ENCODE measurements around the gene GMDS. TPM values are rescaled to one million over a fixed set of nuclear protein-coding genes. Genes with fewer than 3 reads are reported as not detected.

Gene GMDS
- total RNA-seq, 6 experiments from 2014 or later: 13.2 to 18.0 (median 14.7) TPM

- DNase-seq: no peak
- peaks cover 30% of the 10 kb centered on the region for H3K4me1 Mint-ChIP-seq (ENCODE audit: low read depth)
- no peaks in the 10 kb centered on the region for H3K36me3 Mint-ChIP-seq (ENCODE audit: low read depth)
- H3K4me3 Mint-ChIP-seq: no peak overlapping the region
- no peaks in the 10 kb centered on the region; the same call in 1 of the 2 replicates for H3K27me3 Mint-ChIP-seq (ENCODE audit: insufficient read depth)
- no peaks in the 10 kb centered on the region for H3K9me3 Mint-ChIP-seq
- TF ChIP-seq, protein P1, sequence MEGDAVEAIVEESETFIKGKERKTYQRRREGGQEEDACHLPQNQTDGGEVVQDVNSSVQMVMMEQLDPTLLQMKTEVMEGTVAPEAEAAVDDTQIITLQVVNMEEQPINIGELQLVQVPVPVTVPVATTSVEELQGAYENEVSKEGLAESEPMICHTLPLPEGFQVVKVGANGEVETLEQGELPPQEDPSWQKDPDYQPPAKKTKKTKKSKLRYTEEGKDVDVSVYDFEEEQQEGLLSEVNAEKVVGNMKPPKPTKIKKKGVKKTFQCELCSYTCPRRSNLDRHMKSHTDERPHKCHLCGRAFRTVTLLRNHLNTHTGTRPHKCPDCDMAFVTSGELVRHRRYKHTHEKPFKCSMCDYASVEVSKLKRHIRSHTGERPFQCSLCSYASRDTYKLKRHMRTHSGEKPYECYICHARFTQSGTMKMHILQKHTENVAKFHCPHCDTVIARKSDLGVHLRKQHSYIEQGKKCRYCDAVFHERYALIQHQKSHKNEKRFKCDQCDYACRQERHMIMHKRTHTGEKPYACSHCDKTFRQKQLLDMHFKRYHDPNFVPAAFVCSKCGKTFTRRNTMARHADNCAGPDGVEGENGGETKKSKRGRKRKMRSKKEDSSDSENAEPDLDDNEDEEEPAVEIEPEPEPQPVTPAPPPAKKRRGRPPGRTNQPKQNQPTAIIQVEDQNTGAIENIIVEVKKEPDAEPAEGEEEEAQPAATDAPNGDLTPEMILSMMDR (IDR thresholded peaks at IDR 0.05): no peak
- no peak overlapping the region for H3K27ac Mint-ChIP-seq
Observed at GRCh38 chr6:2229742-2230141, 15.7 kb downstream of the GMDS start.

GRCh38 chr6:2229039-2229438 lies 16.4 kb downstream of the GMDS start:
- no peak for DNase-seq
- no peak overlapping the region for H3K27ac Mint-ChIP-seq
- H3K4me3 Mint-ChIP-seq: no peak overlapping the region
- no peaks in the 10 kb centered on the region for H3K36me3 Mint-ChIP-seq (ENCODE audit: low read depth)
- no peaks in the 10 kb centered on the region for H3K9me3 Mint-ChIP-seq
- peaks cover 30% of the 10 kb centered on the region for H3K4me1 Mint-ChIP-seq (ENCODE audit: low read depth)
- TF ChIP-seq, protein P1 (IDR thresholded peaks at IDR 0.05): no peak
- H3K27me3 Mint-ChIP-seq (ENCODE audit: insufficient read depth): no peaks in the 10 kb centered on the region; the same call in 1 of the 2 replicates

DNA sequence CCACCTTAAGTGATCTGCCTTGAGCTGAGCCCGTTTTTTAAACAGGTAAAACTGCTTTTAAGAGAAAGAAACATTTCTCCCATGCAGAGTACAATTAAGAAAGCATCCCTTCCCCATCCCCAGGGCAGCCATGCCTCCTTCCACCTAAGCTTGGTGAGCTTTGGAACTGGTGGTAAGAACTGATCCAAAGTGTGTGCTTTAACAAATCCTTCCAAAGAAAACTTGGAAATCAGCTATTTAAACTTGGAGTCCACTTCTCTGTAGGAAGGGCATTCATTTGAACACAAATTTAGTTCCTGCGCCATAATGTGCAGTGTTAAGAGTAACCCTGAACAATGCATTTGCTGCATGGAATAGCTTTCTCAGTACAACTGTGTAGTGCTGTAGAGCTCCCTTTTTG lies 17.0 kb downstream of the GMDS start:
- Mint-ChIP-seq H3K27me3 (ENCODE audit: insufficient read depth) (no peaks in the 10 kb centered on the region), H3K27ac (no peak overlapping the region), H3K4me3 (no peak overlapping the region), H3K4me1 (ENCODE audit: low read depth) (peaks cover 30% of the 10 kb centered on the region), H3K9me3 (no peaks in the 10 kb centered on the region), H3K36me3 (ENCODE audit: low read depth) (no peaks in the 10 kb centered on the region)
- TF ChIP-seq, protein P1 (IDR thresholded peaks at IDR 0.05): no peak
- DNase-seq: no peak

DNA sequence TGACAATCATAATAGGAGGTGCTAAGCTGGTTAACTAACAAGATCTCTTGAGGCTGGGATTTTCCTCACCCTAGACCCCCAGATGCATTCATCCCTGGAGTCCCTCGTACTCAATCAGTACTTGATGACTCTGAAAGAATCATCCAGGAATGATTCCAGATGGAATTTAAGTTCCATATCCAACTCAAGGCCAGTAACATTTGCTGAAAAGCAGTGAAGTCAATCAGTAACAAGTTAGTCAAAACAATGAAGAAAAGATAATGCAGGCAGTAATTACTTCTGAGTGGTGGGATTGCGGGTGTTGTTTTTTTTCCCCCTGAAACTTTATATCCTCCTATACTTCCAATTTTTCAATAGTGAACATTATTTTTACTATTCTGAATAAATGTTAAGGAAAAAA lies 18.6 kb downstream of the GMDS start:
- DNase-seq: no peak
- Mint-ChIP-seq H3K4me3 (no peak overlapping the region), H3K27ac (no peak overlapping the region), H3K4me1 (ENCODE audit: low read depth) (peaks cover 19% of the 10 kb centered on the region), H3K36me3 (ENCODE audit: low read depth) (no peaks in the 10 kb centered on the region), H3K9me3 (no peaks in the 10 kb centered on the region), H3K27me3 (ENCODE audit: insufficient read depth) (no peaks in the 10 kb centered on the region; the same call in 1 of the 2 replicates)
- TF ChIP-seq, protein P1 (IDR thresholded peaks at IDR 0.05): no peak

DNA sequence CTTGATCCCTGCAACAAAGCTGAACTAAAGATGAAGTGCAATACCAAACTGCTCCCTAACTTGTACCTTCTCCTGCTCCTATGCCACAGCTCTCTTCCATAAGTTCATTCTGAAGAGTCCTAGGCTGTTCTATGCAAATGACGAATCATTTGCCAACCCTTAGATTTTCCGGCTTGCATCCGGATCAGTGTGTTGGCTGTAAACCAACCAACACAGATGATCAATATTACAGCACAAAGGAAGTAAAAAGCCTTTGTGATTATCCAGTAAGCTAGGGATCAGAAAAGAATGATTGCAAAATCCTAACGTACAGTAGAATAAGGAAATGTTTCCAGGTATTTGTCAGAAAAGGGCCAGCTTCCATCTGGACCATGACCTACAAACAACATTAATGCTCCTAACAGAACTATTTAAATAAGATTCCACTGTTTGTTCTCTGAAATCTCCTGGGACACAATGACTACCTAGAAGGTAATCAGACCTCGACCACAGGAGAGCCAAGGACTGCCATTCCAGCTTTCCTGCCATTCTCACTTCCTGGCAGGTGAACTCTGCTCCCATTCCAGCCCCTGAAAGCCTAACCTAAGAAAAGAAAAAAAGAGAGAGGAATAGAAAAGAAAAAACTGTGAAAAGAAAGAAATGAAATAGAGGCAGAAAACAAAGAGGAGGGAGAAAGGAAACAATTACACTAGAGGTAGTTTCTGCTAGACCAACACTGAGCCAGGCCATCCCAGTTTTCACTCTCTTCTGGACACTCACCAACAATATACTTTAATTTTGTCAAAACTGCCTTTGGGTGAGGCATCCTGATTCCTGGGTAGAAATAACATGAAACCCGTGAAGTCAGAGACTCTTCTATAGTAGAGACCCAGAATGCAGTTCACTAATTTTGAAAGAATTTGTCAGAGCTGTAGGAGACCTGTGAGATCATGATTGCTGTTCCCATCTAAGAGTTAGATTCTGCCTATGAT lies 19.7 kb downstream of the GMDS start:
- Mint-ChIP-seq H3K27ac (no peak overlapping the region), H3K4me3 (no peak overlapping the region), H3K36me3 (ENCODE audit: low read depth) (no peaks in the 10 kb centered on the region), H3K27me3 (ENCODE audit: insufficient read depth) (no peaks in the 10 kb centered on the region; the same call in 1 of the 2 replicates), H3K9me3 (no peaks in the 10 kb centered on the region), H3K4me1 (ENCODE audit: low read depth) (peaks cover 9% of the 10 kb centered on the region)
- TF ChIP-seq, protein P1 (IDR thresholded peaks at IDR 0.05): no peak
- DNase-seq: no peak
